RPMI8226 (cell line): Measurements from ENCODE around the gene BARX2.
A peak's percentile ranks its signal among the peaks of the same experiment; 100 is the strongest.

ENCODE experiments used
- DNase-seq: peaks from one replicate; pipeline ENCODE4 v3.0.0-alpha.2; 2015

Gene BARX2

GRCh38 chr11:129374081-129374992, 1.3 kb upstream of the BARX2 start:
- DNase-seq = peak; percentile 46

DNA sequence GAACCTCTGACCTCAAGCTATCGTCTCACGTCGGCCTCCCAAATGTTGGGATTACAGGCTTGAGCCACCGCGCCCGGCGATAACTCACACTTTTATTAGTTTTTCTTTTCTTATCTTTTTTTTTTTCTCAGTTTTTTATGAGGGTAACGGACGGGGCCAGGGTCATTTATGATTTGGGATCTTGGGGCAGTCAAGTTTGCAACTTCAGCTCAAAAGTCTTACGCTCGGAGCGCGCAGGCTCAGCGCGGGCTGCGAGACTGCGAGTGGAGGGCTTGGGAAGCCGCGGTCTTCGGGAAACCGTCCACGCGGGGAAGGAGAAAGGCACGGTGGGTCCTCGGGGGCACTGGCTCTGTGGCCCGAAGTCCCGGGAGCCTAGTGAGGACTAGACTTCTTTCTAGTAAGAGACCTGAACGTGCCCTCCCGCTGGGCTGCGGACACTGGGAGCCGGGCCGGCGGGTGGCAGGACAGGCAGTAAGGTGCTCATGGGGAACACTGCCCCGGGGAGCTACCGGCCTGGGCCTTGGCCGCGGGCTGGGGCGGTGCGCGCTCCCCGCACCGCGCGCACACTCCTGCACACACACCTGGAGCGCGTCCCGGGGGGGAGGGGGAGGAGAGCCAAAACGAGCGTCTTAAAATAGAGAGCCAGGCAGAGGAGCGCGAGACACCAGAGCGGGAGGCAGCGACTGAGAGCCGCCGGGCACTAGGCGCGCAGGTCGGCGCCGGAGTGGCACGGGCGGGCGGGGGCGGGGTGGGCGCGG, 476 bp upstream of the BARX2 start:
- peak; percentile 90 for DNase-seq

- no peak for DNase-seq
Observed at GRCh38 chr11:129376658-129377341, 1.2 kb downstream of the BARX2 start.

- DNase-seq = no peak
Observed at GRCh38 chr11:129377739-129378138, 2.1 kb downstream of the BARX2 start.

- DNase-seq = no peak
Observed at GRCh38 chr11:129380413-129380812, 4.8 kb downstream of the BARX2 start.

GRCh38 chr11:129382583-129382982, 6.9 kb downstream of the BARX2 start:
- DNase-seq = no peak

DNA sequence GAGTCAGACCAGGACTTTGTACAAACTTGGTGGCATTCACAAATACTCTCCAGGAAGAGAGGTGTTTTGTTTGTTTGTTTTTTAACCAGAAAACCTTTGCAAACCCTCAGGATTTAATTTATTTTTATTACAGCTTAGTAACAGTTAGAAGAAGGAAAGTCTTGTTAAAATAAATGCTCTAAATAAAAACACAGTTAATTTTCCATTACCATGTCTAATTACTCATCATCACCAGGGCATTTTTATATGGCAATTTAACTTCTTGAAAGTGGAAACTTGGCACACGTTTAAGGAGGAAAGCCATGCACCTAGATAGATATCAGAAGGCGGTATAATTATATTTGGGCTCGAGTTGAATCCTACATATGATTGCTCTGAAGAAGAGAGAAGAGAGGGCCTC, 7.4 kb downstream of the BARX2 start:
- DNase-seq = no peak

DNA sequence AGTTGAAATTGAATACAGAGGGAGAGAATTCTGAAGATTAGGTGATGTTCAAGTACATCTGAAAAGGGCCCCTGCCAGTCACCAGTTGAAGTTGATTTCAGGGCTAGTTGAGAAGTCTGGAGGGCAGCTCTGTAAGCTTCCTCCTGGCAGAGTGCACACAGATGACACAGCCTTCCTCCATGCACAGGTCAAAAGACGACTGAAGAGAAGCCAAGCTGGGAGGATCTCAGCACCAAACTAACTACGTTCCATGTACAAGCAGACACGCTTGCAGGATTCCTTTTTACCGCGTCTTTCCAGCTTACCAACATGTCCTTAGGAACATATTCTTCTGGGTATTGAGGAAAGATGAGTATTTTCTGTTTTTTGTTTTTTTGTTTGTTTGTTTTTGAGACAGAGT, 7.9 kb downstream of the BARX2 start:
- no peak for DNase-seq

DNA sequence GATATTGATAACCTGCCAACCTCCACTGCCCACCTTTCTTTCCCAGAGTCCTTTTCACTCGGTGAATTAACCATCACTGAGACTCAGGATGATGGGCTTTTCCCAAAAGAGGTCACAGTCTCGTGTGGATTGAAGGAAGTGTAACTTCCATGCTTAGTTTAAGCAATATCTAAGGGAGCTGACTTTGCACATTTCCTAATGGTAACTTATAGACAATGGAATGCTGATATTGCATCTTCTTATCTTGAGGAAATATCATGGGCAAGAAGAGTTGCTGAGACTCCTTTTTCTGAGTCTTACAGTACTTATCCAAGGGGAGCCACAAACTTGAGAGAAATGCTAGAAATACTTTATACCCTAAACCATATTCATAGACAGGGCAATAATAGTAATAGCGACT, 8.8 kb downstream of the BARX2 start:
- DNase-seq = no peak

DNA sequence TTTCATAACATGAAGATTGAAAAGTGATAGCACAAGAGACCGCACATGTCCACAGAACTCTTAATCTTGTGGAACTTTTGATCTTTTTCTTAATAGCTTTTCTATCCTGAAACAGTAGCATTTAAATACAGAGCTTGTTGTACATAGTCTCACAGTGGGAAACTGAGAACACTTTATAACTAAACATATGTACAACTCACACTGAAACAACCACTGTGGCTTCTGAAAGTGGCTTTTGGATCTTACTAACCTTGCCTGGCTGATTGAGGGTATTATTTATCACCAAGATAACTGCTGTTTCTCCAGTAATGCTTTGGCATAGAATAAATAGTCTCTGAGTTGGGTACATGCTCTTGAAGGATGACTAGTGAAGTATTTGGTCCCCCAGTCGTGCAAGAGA, 10.2 kb downstream of the BARX2 start:
- no peak for DNase-seq

DNA sequence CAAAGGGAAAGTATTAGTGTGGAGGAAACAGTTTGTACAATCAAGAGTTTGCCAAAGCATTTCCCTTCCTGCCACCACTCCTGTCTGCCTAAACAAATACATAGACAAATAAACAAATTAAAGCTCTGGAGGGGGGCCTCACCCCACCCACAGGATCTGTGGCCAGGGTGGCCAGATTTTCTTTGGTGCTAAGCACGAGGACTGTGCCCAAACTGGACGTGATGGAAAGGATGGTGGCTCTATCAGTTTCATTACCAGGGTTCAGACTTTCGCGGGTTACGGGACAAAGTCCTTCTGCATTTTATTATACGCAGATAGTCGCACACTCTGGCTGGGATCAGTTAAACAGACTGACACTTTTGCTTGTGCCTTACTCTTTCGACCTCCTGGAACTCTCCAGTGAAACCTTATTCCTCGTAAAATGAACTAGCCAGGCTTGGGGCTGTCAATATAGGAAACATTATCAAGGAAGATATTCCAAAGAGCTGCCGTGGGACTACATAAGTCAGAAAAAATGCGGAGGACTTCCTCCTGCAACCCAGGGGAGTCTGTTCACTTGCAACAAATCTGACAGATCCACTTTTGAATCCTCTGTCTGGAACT, 11.2 kb downstream of the BARX2 start:
- no peak for DNase-seq

DNA sequence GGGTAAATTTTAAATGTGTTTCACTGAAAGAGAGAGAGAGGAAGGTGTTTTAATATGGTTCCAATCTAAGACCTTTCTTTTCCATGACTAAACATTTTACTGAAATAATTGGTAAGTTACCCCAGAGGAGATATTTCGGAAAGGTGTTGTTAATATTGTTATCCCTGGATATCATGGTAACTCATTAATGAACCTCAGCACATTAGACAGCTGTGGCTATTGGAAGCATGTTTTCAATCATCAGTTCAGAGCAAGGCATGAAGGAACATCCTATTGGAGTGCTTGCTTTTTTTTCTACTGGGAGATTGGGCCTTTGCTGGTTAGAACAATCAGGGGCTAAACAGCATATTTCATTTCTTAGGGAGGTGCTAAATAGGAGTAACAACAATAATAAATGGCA, 11.8 kb downstream of the BARX2 start:
- DNase-seq = no peak

GRCh38 chr11:129388824-129389223, 13.2 kb downstream of the BARX2 start:
- DNase-seq = no peak

- DNase-seq = no peak
Observed at GRCh38 chr11:129390303-129390821, 14.7 kb downstream of the BARX2 start.

DNA sequence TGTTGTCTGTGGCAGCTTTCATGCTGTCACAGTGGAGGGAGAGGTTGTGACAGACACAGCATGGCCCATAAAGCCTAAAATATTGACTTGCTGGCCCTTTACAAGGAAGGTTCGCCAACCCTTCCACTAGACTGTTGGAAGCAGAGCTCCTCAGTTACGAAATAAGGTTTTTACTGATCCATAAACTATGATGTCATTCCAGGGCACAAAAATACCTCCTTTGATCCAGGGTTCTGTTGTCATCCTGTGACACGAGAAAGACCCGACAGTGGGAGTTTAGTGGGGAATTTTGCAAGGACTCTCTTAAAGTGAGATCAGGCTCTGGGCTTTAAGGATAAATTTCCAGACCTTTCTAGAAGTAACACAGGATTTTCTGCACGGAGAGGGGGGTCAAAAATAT, 15.7 kb downstream of the BARX2 start:
- DNase-seq = no peak

GRCh38 chr11:129391821-129392220, 16.2 kb downstream of the BARX2 start:
- no peak for DNase-seq

GRCh38 chr11:129392995-129393394, 17.3 kb downstream of the BARX2 start:
- DNase-seq = no peak

DNA sequence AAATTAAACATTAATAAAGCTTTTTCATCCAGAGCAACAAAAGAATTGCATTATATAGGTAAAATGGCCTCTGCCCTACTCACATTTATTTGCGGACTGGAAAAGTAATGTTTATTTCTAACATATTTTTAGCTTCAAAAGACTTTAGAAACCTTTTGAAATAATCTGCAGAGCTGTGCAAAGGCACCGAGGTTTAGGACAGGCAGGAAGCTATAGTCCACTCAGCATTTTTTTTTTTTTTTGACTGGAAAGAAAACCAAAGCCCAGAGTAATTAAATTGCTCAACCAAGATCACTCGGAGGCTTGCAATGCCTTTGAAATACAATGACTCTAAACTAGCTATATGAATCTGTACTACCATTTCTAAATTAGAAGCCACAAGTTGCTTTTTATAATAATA, 19.1 kb downstream of the BARX2 start:
- no peak for DNase-seq

- no peak for DNase-seq
Observed at GRCh38 chr11:129395432-129395831, 19.8 kb downstream of the BARX2 start.

GRCh38 chr11:129395883-129396282, 20.2 kb downstream of the BARX2 start:
- DNase-seq = no peak

DNA sequence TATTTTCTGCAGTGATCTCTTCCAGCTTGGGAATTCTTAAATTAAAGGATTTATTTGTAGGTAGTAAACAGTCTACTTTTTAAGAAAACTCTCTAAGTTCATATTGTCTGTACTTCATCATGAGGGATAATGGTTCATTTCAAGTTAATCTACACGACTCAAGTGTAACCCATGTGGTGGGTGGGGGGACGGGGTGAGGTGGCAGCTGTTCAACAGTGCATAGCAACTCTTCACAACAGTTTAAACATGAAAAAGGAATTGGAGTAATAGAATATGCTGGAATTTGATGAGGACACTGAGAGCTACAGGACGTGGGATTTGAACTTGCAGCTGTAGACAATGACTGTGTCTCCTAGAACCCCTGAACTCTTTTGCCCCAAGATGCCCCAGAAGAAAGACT, 20.8 kb downstream of the BARX2 start:
- no peak for DNase-seq

DNA sequence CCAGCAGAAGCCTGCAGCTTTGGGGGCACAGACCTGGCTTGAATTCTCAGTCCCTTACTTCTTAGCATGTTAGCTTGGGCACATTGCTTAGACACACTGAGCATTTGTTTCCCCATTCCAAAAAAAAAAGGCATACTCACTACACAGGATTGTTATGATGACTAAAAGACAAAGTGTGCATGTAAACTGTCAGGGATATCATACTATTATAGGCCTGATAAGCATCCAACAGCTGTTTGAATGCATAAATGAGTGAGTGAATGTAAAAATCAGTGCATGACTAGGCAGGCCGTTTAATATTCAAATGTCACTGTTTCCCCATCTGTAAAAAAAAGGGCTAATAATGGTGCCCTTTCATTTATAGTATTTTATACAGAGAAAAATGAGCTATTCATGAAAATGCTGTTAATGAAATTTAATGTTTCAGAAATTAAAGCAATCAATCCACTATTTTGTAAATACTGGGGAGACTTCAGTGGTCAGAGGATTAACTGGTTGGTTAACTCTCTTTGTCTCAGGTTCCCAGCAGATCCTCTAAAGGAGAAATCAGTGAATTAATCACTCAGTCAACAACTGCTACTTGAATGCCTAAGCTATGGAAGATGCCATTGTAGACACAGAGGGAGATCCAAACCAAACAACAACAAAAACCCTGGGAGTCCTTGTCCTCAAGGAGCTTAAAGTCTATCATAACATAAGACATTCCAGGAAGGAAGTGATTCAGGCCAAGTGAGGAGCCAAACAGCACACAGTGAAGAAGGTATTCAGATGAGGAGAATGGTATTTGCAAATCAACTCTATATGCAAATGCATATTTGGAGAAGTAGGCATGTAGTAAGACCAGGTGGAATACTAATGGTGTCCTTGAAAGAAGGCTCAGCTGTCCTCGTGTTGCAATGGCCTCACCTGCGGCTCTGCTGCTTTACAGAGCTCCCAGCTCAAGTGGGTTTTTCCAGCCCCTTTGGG, 26.8 kb downstream of the BARX2 start:
- DNase-seq = no peak
